ENCODE data around the gene RNF13. TPM values are rescaled to one million over a fixed set of nuclear protein-coding genes. Genes with fewer than 3 reads are reported as not detected.
"Not testable (repeated sequence)": the region's sequence is repeated elsewhere in the genome, so short reads cannot be mapped to it uniquely, and the experiment has no call there.

RNF13 gene
- total RNA-seq, 1 experiment from 2014 or later, result 161 TPM

- H3K79me2 ChIP-seq (ENCODE audit: low read length), result peaks cover 53% of the 10 kb centered on the region
- no peaks in the 10 kb centered on the region for H3K27me3 ChIP-seq (ENCODE audit: low read length)
- no peak overlapping the region for H3K9ac ChIP-seq (ENCODE audit: low read length)
- no peak overlapping the region for H3K4me2 ChIP-seq (ENCODE audit: low read depth, low read length, poor library complexity, severe bottlenecking)
- no peak overlapping the region for H3K27ac ChIP-seq (ENCODE audit: low read length)
- no peaks in the 10 kb centered on the region; the same call in 1 of the 2 replicates for H3K9me3 ChIP-seq (ENCODE audit: low read length)
- no peak for DNase-seq
- H4K20me1 ChIP-seq (ENCODE audit: insufficient read depth, low read depth, low read length), result no peaks in the 10 kb centered on the region
- H2AFZ ChIP-seq (ENCODE audit: low read length), result no peak overlapping the region
- no peaks in the 10 kb centered on the region for H3K9me2 ChIP-seq (replicated peaks; ENCODE audit: insufficient read depth, low read length)
- H3K4me1 ChIP-seq (ENCODE audit: low read length), result peaks cover 5% of the 10 kb centered on the region; the same call in 1 of the 2 replicates
- H3K36me3 ChIP-seq (ENCODE audit: insufficient read depth, low read length), result peaks cover 10% of the 10 kb centered on the region; the same call in 1 of the 2 replicates
- no peak overlapping the region for H3K4me3 ChIP-seq (ENCODE audit: low read length)
Observed at GRCh38 chr3:149881879-149882278, 68.9 kb downstream of the RNF13 start.

GRCh38 chr3:149883134-149883533, 70.1 kb downstream of the RNF13 start:
- Histone ChIP-seq H2AFZ (ENCODE audit: low read length) (no peak overlapping the region), H3K4me3 (ENCODE audit: low read length) (no peak overlapping the region), H3K36me3 (ENCODE audit: insufficient read depth, low read length) (0 out of 2 replicates have a peak, but pooled peaks cover 8% of the 10 kb centered on the region), H3K4me2 (ENCODE audit: low read depth, low read length, poor library complexity, severe bottlenecking) (no peak overlapping the region), H3K27me3 (ENCODE audit: low read length) (no peaks in the 10 kb centered on the region), H3K79me2 (ENCODE audit: low read length) (peaks cover 61% of the 10 kb centered on the region), H3K27ac (ENCODE audit: low read length) (no peak overlapping the region), H3K4me1 (ENCODE audit: low read length) (peaks cover 5% of the 10 kb centered on the region; the same call in 1 of the 2 replicates), H3K9me3 (ENCODE audit: low read length) (no peaks in the 10 kb centered on the region; the same call in 1 of the 2 replicates), H4K20me1 (ENCODE audit: insufficient read depth, low read depth, low read length) (no peaks in the 10 kb centered on the region), H3K9me2 (replicated peaks; ENCODE audit: insufficient read depth, low read length) (no peaks in the 10 kb centered on the region), H3K9ac (ENCODE audit: low read length) (no peak overlapping the region)
- DNase-seq, result no peak

- H4K20me1 ChIP-seq (ENCODE audit: insufficient read depth, low read depth, low read length); DNase-seq; H3K9me2 ChIP-seq (replicated peaks; ENCODE audit: insufficient read depth, low read length); H2AFZ ChIP-seq (ENCODE audit: low read length); H3K4me1 ChIP-seq (ENCODE audit: low read length); H3K27ac ChIP-seq (ENCODE audit: low read length); H3K36me3 ChIP-seq (ENCODE audit: insufficient read depth, low read length); H3K27me3 ChIP-seq (ENCODE audit: low read length); H3K4me3 ChIP-seq (ENCODE audit: low read length); H3K9me3 ChIP-seq (ENCODE audit: low read length); H3K4me2 ChIP-seq (ENCODE audit: low read depth, low read length, poor library complexity, severe bottlenecking); H3K9ac ChIP-seq (ENCODE audit: low read length): not testable (repeated sequence)
- peaks cover 63% of the 10 kb centered on the region for H3K79me2 ChIP-seq (ENCODE audit: low read length)
Observed at GRCh38 chr3:149883860-149884259, 70.8 kb downstream of the RNF13 start.

GRCh38 chr3:149884848-149885247, 71.8 kb downstream of the RNF13 start:
- DNase-seq; H3K9me3 ChIP-seq (ENCODE audit: low read length); H3K27me3 ChIP-seq (ENCODE audit: low read length); H3K36me3 ChIP-seq (ENCODE audit: insufficient read depth, low read length); H2AFZ ChIP-seq (ENCODE audit: low read length); H3K9me2 ChIP-seq (replicated peaks; ENCODE audit: insufficient read depth, low read length); H3K4me2 ChIP-seq (ENCODE audit: low read depth, low read length, poor library complexity, severe bottlenecking); H3K4me3 ChIP-seq (ENCODE audit: low read length); H4K20me1 ChIP-seq (ENCODE audit: insufficient read depth, low read depth, low read length); H3K27ac ChIP-seq (ENCODE audit: low read length); H3K9ac ChIP-seq (ENCODE audit: low read length); H3K4me1 ChIP-seq (ENCODE audit: low read length): not testable (repeated sequence)
- H3K79me2 ChIP-seq (ENCODE audit: low read length), result peaks cover 63% of the 10 kb centered on the region

GRCh38 chr3:149886957-149887356, 73.9 kb downstream of the RNF13 start:
- H3K4me1 ChIP-seq (ENCODE audit: low read length), result peaks cover 8% of the 10 kb centered on the region
- H3K9ac ChIP-seq (ENCODE audit: low read length), result no peak overlapping the region
- peaks cover 75% of the 10 kb centered on the region for H3K79me2 ChIP-seq (ENCODE audit: low read length)
- H3K4me3 ChIP-seq (ENCODE audit: low read length), result no peak overlapping the region
- no peak overlapping the region for H2AFZ ChIP-seq (ENCODE audit: low read length)
- H3K27me3 ChIP-seq (ENCODE audit: low read length), result no peaks in the 10 kb centered on the region
- H3K27ac ChIP-seq (ENCODE audit: low read length), result no peak overlapping the region
- H3K9me3 ChIP-seq (ENCODE audit: low read length), result no peaks in the 10 kb centered on the region; the same call in 1 of the 2 replicates
- no peak overlapping the region for H3K4me2 ChIP-seq (ENCODE audit: low read depth, low read length, poor library complexity, severe bottlenecking)
- H3K9me2 ChIP-seq (replicated peaks; ENCODE audit: insufficient read depth, low read length), result no peaks in the 10 kb centered on the region
- H4K20me1 ChIP-seq (ENCODE audit: insufficient read depth, low read depth, low read length), result no peaks in the 10 kb centered on the region
- H3K36me3 ChIP-seq (ENCODE audit: insufficient read depth, low read length), result 0 out of 2 replicates have a peak, but pooled peaks cover 8% of the 10 kb centered on the region
- no peak for DNase-seq

GRCh38 chr3:149891621-149892020, 78.6 kb downstream of the RNF13 start:
- no peak overlapping the region for H3K4me2 ChIP-seq (ENCODE audit: low read depth, low read length, poor library complexity, severe bottlenecking)
- no peak overlapping the region for H2AFZ ChIP-seq (ENCODE audit: low read length)
- H3K79me2 ChIP-seq (ENCODE audit: low read length), result peaks cover 63% of the 10 kb centered on the region
- H3K4me3 ChIP-seq (ENCODE audit: low read length), result no peak overlapping the region
- H3K9me2 ChIP-seq (replicated peaks; ENCODE audit: insufficient read depth, low read length), result no peaks in the 10 kb centered on the region
- no peaks in the 10 kb centered on the region for H3K27me3 ChIP-seq (ENCODE audit: low read length)
- H3K9me3 ChIP-seq (ENCODE audit: low read length), result no peaks in the 10 kb centered on the region
- DNase-seq, result no peak
- H3K27ac ChIP-seq (ENCODE audit: low read length), result no peak overlapping the region
- peaks cover 15% of the 10 kb centered on the region for H3K36me3 ChIP-seq (ENCODE audit: insufficient read depth, low read length)
- H4K20me1 ChIP-seq (ENCODE audit: insufficient read depth, low read depth, low read length), result no peaks in the 10 kb centered on the region
- H3K9ac ChIP-seq (ENCODE audit: low read length), result no peak overlapping the region
- peaks cover 7% of the 10 kb centered on the region for H3K4me1 ChIP-seq (ENCODE audit: low read length)

GRCh38 chr3:149892371-149892770, 79.4 kb downstream of the RNF13 start:
- no peak overlapping the region for H3K4me2 ChIP-seq (ENCODE audit: low read depth, low read length, poor library complexity, severe bottlenecking)
- DNase-seq, result no peak
- peaks cover 7% of the 10 kb centered on the region for H3K4me1 ChIP-seq (ENCODE audit: low read length)
- H3K36me3 ChIP-seq (ENCODE audit: insufficient read depth, low read length), result peaks cover 15% of the 10 kb centered on the region
- no peak overlapping the region for H3K27ac ChIP-seq (ENCODE audit: low read length)
- H2AFZ ChIP-seq (ENCODE audit: low read length), result no peak overlapping the region
- H3K4me3 ChIP-seq (ENCODE audit: low read length), result no peak overlapping the region
- no peak overlapping the region for H3K9ac ChIP-seq (ENCODE audit: low read length)
- H3K79me2 ChIP-seq (ENCODE audit: low read length), result peaks cover 56% of the 10 kb centered on the region
- no peaks in the 10 kb centered on the region for H3K9me2 ChIP-seq (replicated peaks; ENCODE audit: insufficient read depth, low read length)
- H3K9me3 ChIP-seq (ENCODE audit: low read length), result no peaks in the 10 kb centered on the region
- H3K27me3 ChIP-seq (ENCODE audit: low read length), result no peaks in the 10 kb centered on the region
- H4K20me1 ChIP-seq (ENCODE audit: insufficient read depth, low read depth, low read length), result no peaks in the 10 kb centered on the region

GRCh38 chr3:149894205-149894604, 81.2 kb downstream of the RNF13 start:
- peaks cover 7% of the 10 kb centered on the region for H3K4me1 ChIP-seq (ENCODE audit: low read length)
- no peaks in the 10 kb centered on the region for H3K9me2 ChIP-seq (replicated peaks; ENCODE audit: insufficient read depth, low read length)
- H3K27me3 ChIP-seq (ENCODE audit: low read length), result no peaks in the 10 kb centered on the region
- no peak overlapping the region for H2AFZ ChIP-seq (ENCODE audit: low read length)
- H3K9me3 ChIP-seq (ENCODE audit: low read length), result no peaks in the 10 kb centered on the region
- no peaks in the 10 kb centered on the region for H4K20me1 ChIP-seq (ENCODE audit: insufficient read depth, low read depth, low read length)
- peaks cover 52% of the 10 kb centered on the region for H3K79me2 ChIP-seq (ENCODE audit: low read length)
- no peak overlapping the region for H3K4me2 ChIP-seq (ENCODE audit: low read depth, low read length, poor library complexity, severe bottlenecking)
- H3K36me3 ChIP-seq (ENCODE audit: insufficient read depth, low read length), result peaks cover 20% of the 10 kb centered on the region
- DNase-seq, result no peak
- H3K27ac ChIP-seq (ENCODE audit: low read length), result no peak overlapping the region
- H3K9ac ChIP-seq (ENCODE audit: low read length), result no peak overlapping the region
- no peak overlapping the region for H3K4me3 ChIP-seq (ENCODE audit: low read length)

- Histone ChIP-seq H3K9me2 (replicated peaks; ENCODE audit: insufficient read depth, low read length) (no peaks in the 10 kb centered on the region), H3K4me2 (ENCODE audit: low read depth, low read length, poor library complexity, severe bottlenecking) (no peak overlapping the region), H3K27me3 (ENCODE audit: low read length) (no peaks in the 10 kb centered on the region), H2AFZ (ENCODE audit: low read length) (no peak overlapping the region), H3K4me3 (ENCODE audit: low read length) (no peak overlapping the region), H3K9ac (ENCODE audit: low read length) (no peak overlapping the region), H3K9me3 (ENCODE audit: low read length) (no peaks in the 10 kb centered on the region), H3K36me3 (ENCODE audit: insufficient read depth, low read length) (peaks cover 20% of the 10 kb centered on the region), H3K4me1 (ENCODE audit: low read length) (peaks cover 7% of the 10 kb centered on the region), H3K27ac (ENCODE audit: low read length) (no peak overlapping the region), H4K20me1 (ENCODE audit: insufficient read depth, low read depth, low read length) (no peaks in the 10 kb centered on the region), H3K79me2 (ENCODE audit: low read length) (peaks cover 60% of the 10 kb centered on the region)
- no peak for DNase-seq
Observed at GRCh38 chr3:149895339-149895738, 82.3 kb downstream of the RNF13 start.
